Panc1 (cell line): ENCODE data around the gene LONP2. TPM values are rescaled to one million over a fixed set of nuclear protein-coding genes. Genes with fewer than 3 reads are reported as not detected.
"Not testable (repeated sequence)": the region's sequence is repeated elsewhere in the genome, so short reads cannot be mapped to it uniquely, and the experiment has no call there.

Source experiments
- ATAC-seq: fragments of 200-7000 bp; cut with Tn5 transposase; 2 replicates; pipeline ENCODE4 v1.9.1; 2020; ENCODE audit warnings: mild to moderate bottlenecking, moderate library complexity
- BruUV-seq: library from RNA; stranded (reverse); fragments of 400-500 nt; replicated peaks from 2 replicates; lab custom pipeline; 2021; lab: Mats Ljungman, UMichigan
- CTCF ChIA-PET: fragments of 300-600 bp; sonication (Branson Sonifier 250); formaldehyde crosslinking; loops from one replicate; lab custom pipeline; 2022; ENCODE audit warnings: antibody characterized with exemption; lab: Charles Lee
- POLR2A ChIA-PET: fragments of 300-600 bp; sonication (Branson Sonifier 250); formaldehyde crosslinking; loops from one replicate; lab custom pipeline; 2022; ENCODE audit warnings: antibody characterized with exemption; lab: Charles Lee
- DNase-seq: peaks from one replicate; pipeline ENCODE4 v3.0.0-alpha.2; 2010; ENCODE audit warnings: low read depth, low spot score
- H3K27ac ChIP-seq: 2 replicates; pipeline ENCODE4 v1.5.1; 2011; ENCODE audit warnings: mild to moderate bottlenecking, low read length, inconsistent platforms
- H3K27me3 ChIP-seq: fragments of 200-500 bp; sonication (Bioruptor generic); 2 replicates; pipeline ENCODE4 v1.6.0; 2014; ENCODE audit warnings: low read length, inconsistent platforms; ENCODE audit not compliant: control insufficient read depth, insufficient read depth
- H3K36me3 ChIP-seq: fragments of 200-500 bp; sonication (Bioruptor generic); 2 replicates; pipeline ENCODE4 v1.5.1; 2014; ENCODE audit warnings: inconsistent platforms, mild to moderate bottlenecking, low read length, moderate library complexity; ENCODE audit not compliant: control insufficient read depth, insufficient read depth
- H3K4me1 ChIP-seq: 2 replicates; pipeline ENCODE4 v1.5.1; 2011; ENCODE audit warnings: inconsistent platforms, mild to moderate bottlenecking, low read length, moderate library complexity; ENCODE audit not compliant: control insufficient read depth, insufficient read depth
- H3K4me3 ChIP-seq, 2 experiments: 2 replicates each; pipeline ENCODE4 v1.5.1; 2011 to 2012; ENCODE audit warnings: low read depth in 2 of 2, low read length in 2 of 2, mild to moderate bottlenecking in 2 of 2, inconsistent platforms in 1 of 2, moderate library complexity in 1 of 2
- H3K9me3 ChIP-seq: fragments of 200-500 bp; sonication (Bioruptor generic); 2 replicates; pipeline ENCODE4 v1.5.1; 2014; ENCODE audit warnings: low read depth, mild to moderate bottlenecking, inconsistent platforms, low read length, moderate library complexity; ENCODE audit not compliant: control insufficient read depth, insufficient read depth
- CTCF ChIP-seq: fragments of 450-650 bp; IDR thresholded peaks from 2 replicates; pipeline ENCODE4 v1.5.1; 2017; ENCODE audit warnings: mild to moderate bottlenecking
- POLR2AphosphoS5 ChIP-seq: IDR thresholded peaks from 2 replicates; pipeline ENCODE4 v1.6.1; 2012; ENCODE audit warnings: mild to moderate bottlenecking, low read depth, low read length, moderate library complexity
- REST ChIP-seq, 2 experiments: IDR thresholded peaks; 2 replicates each; pipeline ENCODE4 v1.6.1; 2011 to 2012; ENCODE audit warnings: low read depth in 2 of 2, control low read depth in 1 of 2, low read length in 1 of 2, mild to moderate bottlenecking in 1 of 2, moderate library complexity in 1 of 2; ENCODE audit not compliant: insufficient read depth in 1 of 2
- SIN3A ChIP-seq: IDR thresholded peaks from 2 replicates; pipeline ENCODE4 v1.6.1; 2012; ENCODE audit warnings: low read depth, mild to moderate bottlenecking, low read length, moderate library complexity, borderline replicate concordance; ENCODE audit not compliant: insufficient read depth
- TCF7L2 ChIP-seq: IDR thresholded peaks from 2 replicates; pipeline ENCODE4 v1.6.1; 2011; ENCODE audit warnings: mild to moderate bottlenecking, low read depth, low read length, inconsistent platforms
- in situ Hi-C: cut with HindIII; loops from 2 replicates; pipeline ENCODE4 v1.10.0; 2016; ENCODE audit warnings: low sequenced_read_pairs, low pct_unique_long_range_greater_than_20kb
- intact Hi-C: fragments of 100-400 bp; cut with micrococcal nuclease; formaldehyde crosslinking; loops from one replicate; pipeline ENCODE4 v1.10.0; 2022; ENCODE audit not compliant: unreplicated experiment
- total RNA-seq: library from RNA; stranded (reverse); gene quantifications from one replicate; pipeline ENCODE4 v1.2.1, GENCODE V29; 2021; ENCODE audit not compliant: unreplicated experiment

LONP2 gene
- total RNA-seq, 1 experiment from 2014 or later: 22.9 TPM

- H3K36me3 ChIP-seq: no peaks in the 10 kb centered on the region
- no TSS peak for BruUV-seq
- intact Hi-C loops: no loop called here
- no peaks in the 10 kb centered on the region for H3K4me1 ChIP-seq
- no peak for ATAC-seq
- in situ Hi-C loops: no loop called here
- H3K9me3 ChIP-seq: no peaks in the 10 kb centered on the region
- no peak overlapping the region for H3K27ac ChIP-seq
- no peak for DNase-seq
- no peaks in the 10 kb centered on the region for H3K27me3 ChIP-seq
- H3K4me3 ChIP-seq: no peak overlapping the region
- POLR2A ChIA-PET: no interaction called here
- TF ChIP-seq SIN3A (no peak), TCF7L2 (no peak), POLR2AphosphoS5 (no peak), REST (IDR thresholded peaks at IDR 0.05; ENCODE audit: insufficient read depth in 1 of 2, low read depth in 2 of 2, low read length in 1 of 2) (no peak), CTCF (no peak)
- CTCF ChIA-PET: no interaction called here
Measured at GRCh38 chr16:48395375-48395774, 151.3 kb downstream of the LONP2 start.

DNA sequence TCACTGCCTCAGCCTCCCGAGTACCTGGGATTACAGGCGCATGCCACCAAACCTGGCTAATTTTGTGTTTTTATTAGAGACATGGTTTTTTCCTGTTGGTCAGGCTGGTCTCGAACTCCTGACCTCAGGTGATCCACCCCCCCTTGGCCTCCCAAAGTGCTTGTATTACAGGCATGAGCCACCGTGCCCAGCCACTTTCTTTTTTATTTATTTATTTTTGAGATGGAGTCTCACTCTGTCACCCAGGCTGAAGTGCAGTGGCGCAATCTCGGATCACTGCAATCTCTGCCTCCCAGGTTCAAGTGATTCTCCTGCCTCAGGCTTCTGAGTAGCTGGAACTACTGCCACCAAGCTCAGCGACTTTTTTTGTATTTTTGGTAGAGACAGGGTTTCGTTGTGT, 158.4 kb downstream of the LONP2 start:
- POLR2A ChIA-PET, DNase-seq, H3K4me3 ChIP-seq, H3K27ac ChIP-seq, ATAC-seq, H3K4me1 ChIP-seq, H3K36me3 ChIP-seq, BruUV-seq, intact Hi-C loops, H3K9me3 ChIP-seq, H3K27me3 ChIP-seq, in situ Hi-C loops, CTCF ChIA-PET: not testable (repeated sequence)

DNA sequence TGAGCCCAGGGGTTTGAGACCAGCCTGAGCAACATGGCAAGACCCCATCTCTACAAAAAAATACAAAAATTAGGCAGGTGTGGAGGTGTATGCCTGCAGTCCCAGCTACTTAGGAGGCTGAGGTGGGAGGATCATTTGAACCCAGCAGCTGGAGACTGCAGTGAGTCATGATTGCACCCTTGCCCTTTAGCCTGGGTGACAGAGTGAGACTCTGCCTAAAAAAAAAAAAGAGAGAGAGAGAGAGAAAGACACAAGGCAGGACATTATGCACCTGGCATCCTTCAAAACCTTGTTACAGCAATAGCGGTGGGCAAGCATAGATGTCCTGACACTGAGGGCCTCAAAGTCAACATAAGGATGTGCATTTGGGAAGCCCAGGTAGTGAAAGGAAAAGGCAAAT, 161.1 kb downstream of the LONP2 start:
- DNase-seq: no peak
- in situ Hi-C loops (no loop called here), intact Hi-C loops (no loop called here)
- Histone ChIP-seq H3K36me3 (no peaks in the 10 kb centered on the region), H3K9me3 (no peaks in the 10 kb centered on the region), H3K27me3 (no peaks in the 10 kb centered on the region), H3K27ac (no peak overlapping the region), H3K4me3 (no peak overlapping the region), H3K4me1 (no peaks in the 10 kb centered on the region)
- no peak for ATAC-seq
- no peak for TF ChIP-seq TCF7L2
- no peak for TF ChIP-seq SIN3A
- TF ChIP-seq POLR2AphosphoS5: no peak
- no peak for TF ChIP-seq CTCF
- no peak for TF ChIP-seq REST (IDR thresholded peaks at IDR 0.05; ENCODE audit: insufficient read depth in 1 of 2, low read depth in 2 of 2, low read length in 1 of 2)
- CTCF ChIA-PET: no interaction called here
- no TSS peak for BruUV-seq
- POLR2A ChIA-PET: no interaction called here
